Cardiac muscle cell (in vitro differentiated cells and primary cell): ENCODE data around the gene VASN. TPM values are rescaled to one million over a fixed set of nuclear protein-coding genes. Genes with fewer than 3 reads are reported as not detected.
"Not testable (repeated sequence)": the region's sequence is repeated elsewhere in the genome, so short reads cannot be mapped to it uniquely, and the experiment has no call there.

ENCODE experiments used
- DNase-seq, 2 donors: peaks; one replicate each; pipeline versions ENCODE4 v3.0.0 to v3.0.0-alpha.2; 2010 to 2017; ENCODE audit warnings: low read depth in 1 of 2, low spot score in 1 of 2
- H3K27ac ChIP-seq: fragments of 200-600 bp; sonication (generic); 2 replicates; pipeline ENCODE4 v1.5.1; 2016
- H3K27me3 ChIP-seq: fragments of 200-600 bp; sonication (generic); 2 replicates; pipeline ENCODE4 v1.6.0; 2016; ENCODE audit warnings: control low read depth
- H3K36me3 ChIP-seq: fragments of 200-600 bp; sonication (generic); 2 replicates; pipeline ENCODE4 v1.5.1; 2016; ENCODE audit warnings: control low read depth
- H3K4me1 ChIP-seq: fragments of 200-600 bp; sonication (generic); 2 replicates; pipeline ENCODE4 v1.8.1; 2017; ENCODE audit warnings: low read depth, mild to moderate bottlenecking, mixed run types
- H3K4me3 ChIP-seq: fragments of 200-600 bp; sonication (generic); 2 replicates; pipeline ENCODE4 v1.5.1; 2016; ENCODE audit warnings: mild to moderate bottlenecking
- H3K9me3 ChIP-seq: fragments of 200-600 bp; sonication (generic); 2 replicates; pipeline ENCODE4 v1.5.1; 2017; ENCODE audit warnings: low read depth, mild to moderate bottlenecking, control low read depth
- CTCF ChIP-seq: IDR thresholded peaks from 2 replicates; pipeline ENCODE4 v1.5.1; 2012; ENCODE audit warnings: low read depth, mild to moderate bottlenecking, low read length
- polyA plus RNA-seq: library from polyadenylated mRNA; unstranded; fragments of >200 nt; fragmentation: Nextera tagmentation; extraction: Ambion mirVana; gene quantifications from 2 replicates; pipeline ENCODE4 v1.2.1, GENCODE V29; 2016
- total RNA-seq: library from RNA; depleted of rRNA; stranded (reverse); fragments of >200 nt; gene quantifications from 2 replicates; pipeline ENCODE4 v1.2.3, GENCODE V29; 2016

The VASN gene
- total and polyA plus RNA-seq, 2 experiments from 2014 or later = 18.9 to 33.3 TPM

GRCh38 chr16:4339909-4340308 lies 31.7 kb upstream of the VASN start:
- Histone ChIP-seq H3K36me3 (peaks cover 3% of the 10 kb centered on the region), H3K27ac (peak overlapping the region; percentile 89), H3K9me3 (no peaks in the 10 kb centered on the region), H3K4me1 (peaks cover 8% of the 10 kb centered on the region), H3K27me3 (no peaks in the 10 kb centered on the region), H3K4me3 (no peak overlapping the region)
- TF ChIP-seq CTCF = peak; percentile 26
- peak; percentile 23 to 71 for DNase-seq

GRCh38 chr16:4340443-4340842 lies 31.2 kb upstream of the VASN start:
- TF ChIP-seq CTCF = no peak
- H3K36me3 ChIP-seq = peaks cover 3% of the 10 kb centered on the region
- H3K27me3 ChIP-seq = no peaks in the 10 kb centered on the region
- no peaks in the 10 kb centered on the region for H3K9me3 ChIP-seq
- H3K27ac ChIP-seq = peak overlapping the region; percentile 89
- H3K4me1 ChIP-seq = peaks cover 8% of the 10 kb centered on the region
- no peak overlapping the region for H3K4me3 ChIP-seq
- DNase-seq = no peak

- Histone ChIP-seq H3K36me3 (no peaks in the 10 kb centered on the region), H3K4me3 (no peak overlapping the region), H3K27me3 (no peaks in the 10 kb centered on the region), H3K4me1 (peaks cover 8% of the 10 kb centered on the region), H3K27ac (peak overlapping the region; percentile 50), H3K9me3 (no peaks in the 10 kb centered on the region)
- no peak for DNase-seq
- no peak for TF ChIP-seq CTCF
Observed at GRCh38 chr16:4341250-4341649, 30.4 kb upstream of the VASN start.

- DNase-seq = no peak
- H3K36me3 ChIP-seq = no peaks in the 10 kb centered on the region
- no peak overlapping the region for H3K4me3 ChIP-seq
- H3K4me1 ChIP-seq = peaks cover 13% of the 10 kb centered on the region
- no peaks in the 10 kb centered on the region for H3K27me3 ChIP-seq
- no peaks in the 10 kb centered on the region for H3K9me3 ChIP-seq
- H3K27ac ChIP-seq = no peak overlapping the region
- TF ChIP-seq CTCF = no peak
Observed at GRCh38 chr16:4342866-4343744, 28.5 kb upstream of the VASN start.

GRCh38 chr16:4344300-4344982 lies 27.2 kb upstream of the VASN start:
- H3K9me3 ChIP-seq, H3K27me3 ChIP-seq, H3K4me3 ChIP-seq, DNase-seq, H3K36me3 ChIP-seq, H3K27ac ChIP-seq: not testable (repeated sequence)
- peaks cover 12% of the 10 kb centered on the region for H3K4me1 ChIP-seq
